Fibroblast of gingiva (primary cell): Measurements from ENCODE around the gene ROBO1.
"Not testable (repeated sequence)": the region's sequence is repeated elsewhere in the genome, so short reads cannot be mapped to it uniquely, and the experiment has no call there.

ENCODE experiments used
- DNase-seq: peaks from one replicate; pipeline ENCODE4 v3.0.0-alpha.2; 2011; ENCODE audit warnings: low read depth

Gene ROBO1

GRCh38 chr3:78908236-78908635 is 859.6 kb downstream of the ROBO1 start:
- no peak for DNase-seq

GRCh38 chr3:78907367-78907766 is 860.4 kb downstream of the ROBO1 start:
- peak; percentile 9 for DNase-seq

GRCh38 chr3:78906930-78907329 is 860.9 kb downstream of the ROBO1 start:
- DNase-seq, result no peak

- DNase-seq, result no peak
These were observed 861.6 kb downstream of the ROBO1 start for GRCh38 chr3:78906245-78906644.

- no peak for DNase-seq
These were observed 862.1 kb downstream of the ROBO1 start for GRCh38 chr3:78905700-78906099.

- no peak for DNase-seq
These were observed 866.3 kb downstream of the ROBO1 start for GRCh38 chr3:78901544-78901943.

GRCh38 chr3:78900880-78901279 is 866.9 kb downstream of the ROBO1 start:
- no peak for DNase-seq

- peak; percentile 11 for DNase-seq
These were observed 867.4 kb downstream of the ROBO1 start for GRCh38 chr3:78900426-78900825.

GRCh38 chr3:78895528-78895927 is 872.3 kb downstream of the ROBO1 start:
- DNase-seq, result peak; percentile 7

- DNase-seq, result no peak
These were observed 873.0 kb downstream of the ROBO1 start for GRCh38 chr3:78894787-78895186.

GRCh38 chr3:78893161-78893560 is 874.6 kb downstream of the ROBO1 start:
- no peak for DNase-seq

- peak; percentile 28 for DNase-seq
These were observed 878.5 kb downstream of the ROBO1 start for GRCh38 chr3:78889348-78889747.

- DNase-seq, result no peak
These were observed 879.2 kb downstream of the ROBO1 start for GRCh38 chr3:78888635-78889034.

GRCh38 chr3:78887547-78888011 is 880.2 kb downstream of the ROBO1 start:
- peak; percentile 16 for DNase-seq

- DNase-seq, result peak; percentile 45
These were observed 880.8 kb downstream of the ROBO1 start for GRCh38 chr3:78887029-78887428.

GRCh38 chr3:78884567-78884966 is 883.2 kb downstream of the ROBO1 start:
- not testable (repeated sequence) for DNase-seq

GRCh38 chr3:78882251-78882650 is 885.5 kb downstream of the ROBO1 start:
- DNase-seq, result no peak

- no peak for DNase-seq
These were observed 886.3 kb downstream of the ROBO1 start for GRCh38 chr3:78881501-78881900.

- peak; percentile 57 for DNase-seq
These were observed 887.0 kb downstream of the ROBO1 start for GRCh38 chr3:78880603-78881461.

- DNase-seq, result no peak
These were observed 888.4 kb downstream of the ROBO1 start for GRCh38 chr3:78879295-78879860.

GRCh38 chr3:78878789-78879188 is 889.0 kb downstream of the ROBO1 start:
- no peak for DNase-seq

- peak; percentile 39 for DNase-seq
These were observed 889.8 kb downstream of the ROBO1 start for GRCh38 chr3:78878011-78878410.

GRCh38 chr3:78875851-78876250 is 891.9 kb downstream of the ROBO1 start:
- no peak for DNase-seq

- DNase-seq, result no peak
These were observed 892.4 kb downstream of the ROBO1 start for GRCh38 chr3:78875436-78875835.
